ENCODE results near the gene RBMS3. TPM values are rescaled to one million over a fixed set of nuclear protein-coding genes. Genes with fewer than 3 reads are reported as not detected.

RBMS3 gene
- total RNA-seq, 3 donors from 2014 or later, result 4.6 to 53.6 (median 11.7) TPM

DNA sequence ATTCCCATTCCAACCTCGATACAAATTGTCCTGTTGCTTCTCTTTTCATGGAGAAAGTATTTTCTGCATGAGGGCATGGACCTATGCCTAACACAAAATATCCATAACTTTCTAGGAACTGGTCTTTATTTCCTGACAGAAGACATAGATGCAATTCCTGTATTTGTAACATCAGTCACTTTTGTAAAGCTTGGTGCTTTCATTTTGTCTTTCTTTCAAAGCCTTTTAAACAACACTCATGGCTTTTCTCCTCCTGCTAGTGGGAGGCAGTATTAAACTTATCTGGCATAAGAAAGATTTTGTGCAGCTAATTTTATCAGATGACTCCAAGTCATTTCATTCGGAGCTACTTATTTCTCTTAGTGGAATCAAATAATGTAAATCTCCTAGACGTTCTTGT, 616.0 kb downstream of the RBMS3 start:
- ATAC-seq, result no peak
- TF ChIP-seq, protein P1, sequence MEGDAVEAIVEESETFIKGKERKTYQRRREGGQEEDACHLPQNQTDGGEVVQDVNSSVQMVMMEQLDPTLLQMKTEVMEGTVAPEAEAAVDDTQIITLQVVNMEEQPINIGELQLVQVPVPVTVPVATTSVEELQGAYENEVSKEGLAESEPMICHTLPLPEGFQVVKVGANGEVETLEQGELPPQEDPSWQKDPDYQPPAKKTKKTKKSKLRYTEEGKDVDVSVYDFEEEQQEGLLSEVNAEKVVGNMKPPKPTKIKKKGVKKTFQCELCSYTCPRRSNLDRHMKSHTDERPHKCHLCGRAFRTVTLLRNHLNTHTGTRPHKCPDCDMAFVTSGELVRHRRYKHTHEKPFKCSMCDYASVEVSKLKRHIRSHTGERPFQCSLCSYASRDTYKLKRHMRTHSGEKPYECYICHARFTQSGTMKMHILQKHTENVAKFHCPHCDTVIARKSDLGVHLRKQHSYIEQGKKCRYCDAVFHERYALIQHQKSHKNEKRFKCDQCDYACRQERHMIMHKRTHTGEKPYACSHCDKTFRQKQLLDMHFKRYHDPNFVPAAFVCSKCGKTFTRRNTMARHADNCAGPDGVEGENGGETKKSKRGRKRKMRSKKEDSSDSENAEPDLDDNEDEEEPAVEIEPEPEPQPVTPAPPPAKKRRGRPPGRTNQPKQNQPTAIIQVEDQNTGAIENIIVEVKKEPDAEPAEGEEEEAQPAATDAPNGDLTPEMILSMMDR (IDR thresholded peaks at IDR 0.05), result no peak
- intact Hi-C loops (cut with DNase I, micrococcal nuclease), result no loop called here

DNA sequence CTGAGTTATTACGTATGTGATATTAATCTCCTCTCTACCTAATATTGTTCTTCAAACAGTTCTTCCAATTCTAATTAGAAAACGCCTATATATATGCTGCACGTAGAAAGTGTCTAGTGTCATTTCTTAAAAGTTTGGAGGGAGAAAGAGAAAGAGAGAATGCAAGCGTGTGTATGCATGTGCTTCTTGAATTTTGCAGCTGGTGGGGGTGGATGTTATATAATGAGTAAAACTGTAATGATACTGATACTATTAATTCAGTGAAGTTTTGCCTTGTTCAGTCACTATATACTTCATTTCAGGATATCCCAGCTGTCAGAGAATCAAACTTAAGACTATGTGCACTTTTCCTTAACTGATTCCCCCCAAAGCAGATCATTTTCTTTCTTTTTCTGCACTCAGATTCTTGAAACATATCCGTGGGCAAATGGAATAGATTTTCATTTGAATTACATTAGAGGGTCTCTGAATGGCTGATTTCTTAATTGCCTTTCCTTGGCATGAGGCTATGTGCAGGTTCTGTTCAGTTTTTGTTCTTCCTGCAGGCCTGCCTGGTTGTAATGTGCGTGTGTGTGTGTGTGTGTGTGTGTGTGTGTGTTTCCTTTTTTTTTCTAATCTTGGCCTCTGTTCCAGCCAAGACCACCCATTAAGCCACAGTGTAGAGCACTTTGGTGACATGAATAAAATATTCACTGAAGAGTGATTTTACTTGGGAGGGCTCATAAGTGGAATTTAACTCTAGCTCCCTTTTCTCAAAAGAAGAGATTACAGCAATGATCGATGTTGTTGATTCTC, 617.5 kb downstream of the RBMS3 start:
- DNase-seq, result no peak
- intact Hi-C loops (cut with DNase I, micrococcal nuclease), result no loop called here

More for the DNA sequence above, 616.0 kb downstream of the RBMS3 start:
- Histone ChIP-seq H3K4me1 (ENCODE audit: low read depth) (no peaks in the 10 kb centered on the region), H3K9me3 (no peaks in the 10 kb centered on the region), H3K36me3 (ENCODE audit: low read depth) (no peaks in the 10 kb centered on the region), H3K4me3 (no peak overlapping the region)
- DNase-seq, result no peak

DNA sequence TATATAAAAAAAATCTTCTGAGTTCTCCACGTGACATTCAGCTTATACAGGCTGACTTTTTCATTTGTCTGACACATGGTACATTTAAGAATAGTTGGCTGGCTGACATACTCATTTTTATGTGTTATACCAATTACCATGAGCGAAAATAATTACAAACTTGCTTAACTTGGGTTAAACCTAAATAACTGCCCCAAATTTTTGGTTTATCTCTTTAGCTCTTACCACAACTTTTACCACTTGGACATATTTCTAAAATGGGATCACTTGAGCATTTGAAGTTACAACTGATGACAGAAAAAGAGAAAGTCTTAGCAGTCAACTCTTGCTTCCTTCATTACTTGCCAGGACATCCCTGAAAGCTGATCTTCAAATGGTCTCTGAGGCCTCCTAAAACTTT, 618.1 kb downstream of the RBMS3 start:
- intact Hi-C loops (cut with DNase I, micrococcal nuclease), result no loop called here
- TF ChIP-seq, protein P1 (IDR thresholded peaks at IDR 0.05), result no peak
- no peak for ATAC-seq

More for the DNA sequence above, 617.5 kb downstream of the RBMS3 start:
- no peaks in the 10 kb centered on the region for H3K9me3 ChIP-seq
- no peak overlapping the region for H3K4me3 ChIP-seq
- no peak for ATAC-seq
- TF ChIP-seq, protein P1 (IDR thresholded peaks at IDR 0.05), result no peak
- no peaks in the 10 kb centered on the region for H3K4me1 ChIP-seq (ENCODE audit: low read depth)
- no peaks in the 10 kb centered on the region for H3K36me3 ChIP-seq (ENCODE audit: low read depth)

DNA sequence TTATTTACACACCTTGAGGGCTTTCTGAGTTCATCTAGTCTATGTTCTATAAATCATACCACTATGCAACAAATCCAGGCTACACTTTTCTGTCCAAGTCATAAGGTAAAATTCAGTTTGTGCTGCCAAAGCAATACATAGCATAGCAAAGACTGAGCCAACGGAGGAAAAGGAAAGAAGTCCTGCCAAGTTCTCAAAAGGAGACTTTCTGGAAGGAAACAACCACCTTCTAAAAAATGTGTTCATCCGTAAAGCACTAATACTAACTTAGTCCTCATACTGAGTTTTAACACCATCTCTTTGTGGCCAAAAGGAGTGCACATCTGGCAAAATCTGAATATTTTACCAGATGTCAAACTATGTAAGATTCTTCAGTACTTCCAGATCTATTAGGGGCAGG, 620.2 kb downstream of the RBMS3 start:
- ATAC-seq (no peak), DNase-seq (no peak)

More for the DNA sequence above, 618.1 kb downstream of the RBMS3 start:
- Histone ChIP-seq H3K9me3 (no peaks in the 10 kb centered on the region), H3K4me3 (no peak overlapping the region), H3K36me3 (ENCODE audit: low read depth) (no peaks in the 10 kb centered on the region), H3K4me1 (ENCODE audit: low read depth) (no peaks in the 10 kb centered on the region)
- no peak for DNase-seq

DNA sequence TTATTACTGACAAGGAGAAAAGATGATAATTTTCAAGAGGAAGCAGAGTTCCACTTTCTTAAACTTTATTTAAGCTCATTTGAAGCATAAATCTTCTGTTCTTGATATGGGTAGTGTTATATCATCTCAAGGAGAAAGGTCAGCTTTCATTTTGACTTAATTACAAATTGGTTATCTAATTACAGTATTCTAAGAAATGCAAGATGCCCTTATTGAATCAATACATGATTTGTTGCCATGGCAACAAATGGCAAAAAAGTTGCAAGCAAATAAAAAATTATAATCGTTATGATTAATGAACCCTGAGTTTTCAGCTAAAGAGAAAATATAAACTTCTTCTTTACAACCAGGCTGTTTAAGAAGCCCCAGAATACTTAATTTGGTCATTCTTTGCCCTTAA, 622.7 kb downstream of the RBMS3 start:
- H3K4me1 ChIP-seq (ENCODE audit: low read depth), result no peaks in the 10 kb centered on the region
- H3K36me3 ChIP-seq (ENCODE audit: low read depth), result no peaks in the 10 kb centered on the region
- no peak overlapping the region for H3K4me3 ChIP-seq
- DNase-seq, result no peak
- intact Hi-C loops (cut with DNase I, micrococcal nuclease), result no loop called here
- no peaks in the 10 kb centered on the region for H3K9me3 ChIP-seq
- TF ChIP-seq, protein P1 (IDR thresholded peaks at IDR 0.05), result no peak
- ATAC-seq, result no peak

More for the DNA sequence above, 620.2 kb downstream of the RBMS3 start:
- Histone ChIP-seq H3K36me3 (ENCODE audit: low read depth) (no peaks in the 10 kb centered on the region), H3K4me1 (ENCODE audit: low read depth) (no peaks in the 10 kb centered on the region), H3K4me3 (no peak overlapping the region), H3K9me3 (no peaks in the 10 kb centered on the region)
- TF ChIP-seq, protein P1 (IDR thresholded peaks at IDR 0.05), result no peak
- intact Hi-C loops (cut with DNase I, micrococcal nuclease), result no loop called here
